K562 (cell line): Measurements from ENCODE around the gene RBPMS2. TPM values are rescaled to one million over a fixed set of nuclear protein-coding genes. Genes with fewer than 3 reads are reported as not detected.

Source experiments
- ATAC-seq: fragments of 200-7000 bp; cut with Tn5 transposase; 3 replicates; pipeline ENCODE4 v1.9.1; 2020; ENCODE audit warnings: moderate library complexity
- BruUV-seq: library from RNA; stranded (reverse); fragments of 400-500 nt; replicated peaks from 2 replicates; lab custom pipeline; 2021; lab: Mats Ljungman, UMichigan
- CTCF ChIA-PET: fragments of 300-600 bp; formaldehyde crosslinking; extraction: SDS; loops from one replicate; lab custom pipeline; 2021; ENCODE audit warnings: low intra/inter-chr PET ratio; lab: Yijun Ruan, JAX
- POLR2A ChIA-PET: fragments of 300-600, 350-650 bp; sonication (Branson Sonifier 250); formaldehyde crosslinking; extraction: SDS; loops from one replicate; lab custom pipeline; 2021; ENCODE audit warnings: antibody characterized with exemption, inconsistent platforms; lab: Yijun Ruan, JAX
- DNase-seq, 4 experiments: peaks; one replicate each; pipeline versions ENCODE4 v3.0.0 to v3.0.0-alpha.2; 2011 to 2018; ENCODE audit warnings: low spot score in 3 of 4, mixed read lengths in 3 of 4; ENCODE audit errors: extremely low read depth in 1 of 4
- FAIRE-seq: peaks from 2 replicates; lab custom pipeline; 2011; peaks lifted over from hg19 to GRCh38; lab: Jason Lieb, UNC
- H2AFZ ChIP-seq: 2 replicates; pipeline ENCODE4 v1.6.0; 2011; ENCODE audit warnings: low read depth, low read length, control low read depth, inconsistent platforms
- H3K27ac ChIP-seq: fragments of 200-600 bp; 3 replicates; pipeline ENCODE4 v1.8.0; 2011; ENCODE audit warnings: low read depth, mild to moderate bottlenecking, control low read depth, inconsistent platforms, low read length, moderate library complexity, mixed read lengths; ENCODE audit errors: extremely low read depth
- H3K27me3 ChIP-seq, 2 experiments: fragments of 300-600 bp in 1 of 2; 2 replicates in 1 of 2; 3 replicates in 1 of 2; pipeline versions ENCODE4 v1.6.0 to v1.8.0; 2011; ENCODE audit warnings: inconsistent platforms in 2 of 2, low read length in 2 of 2, mild to moderate bottlenecking in 1 of 2, mixed read lengths in 1 of 2, moderate library complexity in 1 of 2; ENCODE audit not compliant: control insufficient read depth in 2 of 2, insufficient read depth in 2 of 2
- H3K36me3 ChIP-seq: fragments of 300-600 bp; 3 replicates; pipeline ENCODE4 v1.8.0; 2011; ENCODE audit warnings: mild to moderate bottlenecking, low read length, inconsistent platforms; ENCODE audit not compliant: control insufficient read depth, insufficient read depth
- H3K4me1 ChIP-seq, 2 experiments: fragments of 200-600 bp in 1 of 2; replicated peaks in 1 of 2; 2 replicates in 1 of 2; 3 replicates in 1 of 2; pipeline versions ENCODE4 v1.5.1 to v1.8.0; 2011; ENCODE audit warnings: inconsistent platforms in 2 of 2, low read length in 2 of 2, mild to moderate bottlenecking in 1 of 2, mixed read lengths in 1 of 2, moderate library complexity in 1 of 2; ENCODE audit not compliant: control insufficient read depth in 2 of 2, insufficient read depth in 2 of 2
- H3K4me2 ChIP-seq: 2 replicates; pipeline ENCODE4 v1.6.1; 2011; ENCODE audit warnings: low read length, control low read depth, inconsistent platforms, mixed read lengths; ENCODE audit not compliant: insufficient read depth
- H3K4me3 ChIP-seq: fragments of 200-600 bp; sonication (generic), shearing (Covaris generic); 2 replicates; pipeline ENCODE4 v1.5.1; 2016; ENCODE audit warnings: control low read depth, inconsistent platforms
- H3K79me2 ChIP-seq: fragments of 200-600 bp; 3 replicates; pipeline ENCODE4 v1.8.0; 2011; ENCODE audit warnings: low read length, inconsistent platforms; ENCODE audit not compliant: control insufficient read depth, insufficient read depth
- H3K9ac ChIP-seq, 2 experiments: 2 replicates each; pipeline versions ENCODE4 v1.6.0 to v1.6.1; 2011; ENCODE audit warnings: low read depth in 2 of 2, low read length in 2 of 2, control low read depth in 1 of 2, inconsistent platforms in 1 of 2, mild to moderate bottlenecking in 1 of 2, mixed read lengths in 1 of 2; ENCODE audit not compliant: insufficient read depth in 1 of 2
- H3K9me1 ChIP-seq: one replicate; pipeline ENCODE4 v1.6.0; 2011; ENCODE audit warnings: inconsistent platforms, mild to moderate bottlenecking, low read length, moderate library complexity; ENCODE audit not compliant: control insufficient read depth, insufficient read depth
- H3K9me3 ChIP-seq: replicated peaks from 2 replicates; pipeline ENCODE4 v1.5.1; 2011; ENCODE audit warnings: low read depth, low read length, inconsistent platforms; ENCODE audit not compliant: control insufficient read depth, insufficient read depth
- H4K20me1 ChIP-seq: replicated peaks from 2 replicates; pipeline ENCODE4 v1.6.1; 2011; ENCODE audit warnings: low read length, inconsistent platforms, mixed read lengths; ENCODE audit not compliant: control insufficient read depth, insufficient read depth
- CCAR2 ChIP-seq: fragments of 200-400 bp; formaldehyde crosslinking; IDR thresholded peaks from 2 replicates; pipeline ENCODE4 v1.6.1; 2017; ENCODE audit warnings: mild to moderate bottlenecking, low read depth, low read length
- CGGBP1 ChIP-seq: fragments of 250-450 bp; sonication (Bioruptor Pico); IDR thresholded peaks from 2 replicates; pipeline ENCODE4 v1.9.0; 2021; ENCODE audit warnings: mild to moderate bottlenecking
- CHD4 ChIP-seq: fragments of 200-600 bp; sonication (generic); IDR thresholded peaks from 3 replicates; pipeline ENCODE4 v1.6.1; 2012; ENCODE audit warnings: low read depth, mild to moderate bottlenecking, mixed read lengths, low read length, inconsistent platforms; ENCODE audit not compliant: insufficient read depth, insufficient replicate concordance, poor library complexity, severe bottlenecking
- CREBBP ChIP-seq: IDR thresholded peaks from one replicate; pipeline ENCODE4 v1.6.1; 2012; ENCODE audit warnings: low read depth, mild to moderate bottlenecking, control low read depth, inconsistent platforms, low read length
- HMG20B ChIP-seq: fragments of 250-450 bp; sonication (Bioruptor Pico); IDR thresholded peaks from 2 replicates; pipeline ENCODE4 v1.5.0; 2021; ENCODE audit warnings: mild to moderate bottlenecking
- KAT8 ChIP-seq: fragments of 450-650 bp; IDR thresholded peaks from 2 replicates; pipeline ENCODE4 v1.6.1; 2016; ENCODE audit warnings: low read depth, mild to moderate bottlenecking
- MCM3 ChIP-seq: fragments of 450-650 bp; IDR thresholded peaks from 2 replicates; pipeline ENCODE4 v1.6.1; 2016
- PHB ChIP-seq: fragments of 250-450 bp; sonication (Bioruptor Pico); IDR thresholded peaks from 2 replicates; pipeline ENCODE4 v1.5.0; 2021
- RHOXF2B ChIP-seq: fragments of 250-450 bp; sonication (Bioruptor Pico); conservative IDR thresholded peaks from 2 replicates; pipeline ENCODE4 v1.5.1; 2021
- TAF15 ChIP-seq: fragments of 200-400 bp; formaldehyde crosslinking; IDR thresholded peaks from 2 replicates; pipeline ENCODE4 v1.6.1; 2017; ENCODE audit warnings: mild to moderate bottlenecking, low read depth, low read length, moderate library complexity
- ZC3H8 ChIP-seq: fragments of 450-650 bp; IDR thresholded peaks from 2 replicates; pipeline ENCODE4 v1.6.1; 2017
- ZNF197 ChIP-seq: fragments of 200-800 bp; sonication (Bioruptor generic); IDR thresholded peaks from 2 replicates; pipeline ENCODE4 v1.6.1; 2016; ENCODE audit warnings: low read depth, missing genetic modification characterization, missing compliant biosample characterization
- WGBS: fragments of 100-300 bp; shearing (Covaris generic); methylation state at CpG from one replicate; pipeline ENCODE4 v1.1.6; 2016; ENCODE audit warnings: low coverage, mixed read lengths; ENCODE audit not compliant: insufficient coverage; ENCODE audit errors: missing lambda C conversion rate; 5-methylcytosine and 5-hydroxymethylcytosine counted together
- in situ Hi-C: fragments of 300-500 bp; cut with MboI; formaldehyde crosslinking; loops from 4 replicates; pipeline ENCODE4 v1.15.0; 2018; ENCODE audit warnings: inconsistent platforms, mixed read lengths
- intact Hi-C: fragments of 100-400 bp; cut with micrococcal nuclease; formaldehyde crosslinking; loops from 2 replicates; pipeline ENCODE4 v1.14.2; 2022
- polyA plus RNA-seq, 8 experiments: library from polyadenylated mRNA; depleted of rRNA in 4 of 8; stranded (reverse) in 5 of 8; unstranded in 3 of 8; fragments of >200 nt; fragmentation: Nextera tagmentation in 2 of 8; fragmentation: Illumina TruSeq in 1 of 8; extraction: Ambion mirVana in 2 of 8; extraction: Trizol in 1 of 8; gene quantifications; 2 replicates each; pipeline versions ENCODE4 v1.2.1 to v1.2.3, GENCODE V29; 2011 to 2014; ENCODE audit warnings: inconsistent platforms in 1 of 8, missing spikeins in 1 of 8
- total RNA-seq, 7 experiments: library from RNA; depleted of rRNA in 6 of 7; stranded (reverse); fragments of >200 nt in 6 of 7; fragmentation: Illumina TruSeq in 2 of 7; extraction: Trizol in 2 of 7; gene quantifications; 2 replicates each; pipeline versions ENCODE4 v1.2.1 to v1.2.3, GENCODE V29; 2011 to 2021; ENCODE audit warnings: low replicate concordance in 1 of 7

The RBPMS2 gene
- total and polyA plus RNA-seq, 9 of the 15 experiments (the other 6 are each of a cell fraction or from before 2014, with no cell fraction given): 0.11 to 2.6 (median 0.37) TPM; not detected in 1

- DNase-seq (no peak), FAIRE-seq (no peak)
- Histone ChIP-seq H3K27ac (no peak overlapping the region), H4K20me1 (peaks cover 10% of the 10 kb centered on the region), H2AFZ (no peak overlapping the region), H3K9me3 (no peaks in the 10 kb centered on the region), H3K4me3 (no peak overlapping the region)
- WGBS: 19% methylated on average over 5 of the region's 5 CpGs
- POLR2A ChIA-PET: interaction anchor here (0.7 to 1.4 kb wide), 3 partner anchors 34 to 103 kb away, joined by 3 to 5 read pairs (median 3); no protein-coding TSS in a partner anchor
- TF ChIP-seq ZNF197 (CRISPR knock-in tag) (no peak), CCAR2 (no peak), CGGBP1 (no peak), HMG20B (CRISPR knock-in tag) (no peak), MCM3 (no peak), TAF15 (no peak), RHOXF2B (CRISPR knock-in tag) (no peak), PHB (CRISPR knock-in tag) (no peak), CHD4 (no peak), CREBBP (no peak), KAT8 (no peak), ZC3H8 (no peak)
- TF ChIP-seq, all 486 proteins: peak for 0
- no peaks in the 10 kb centered on the region for H3K9me1 ChIP-seq
- H3K4me1 ChIP-seq: no peaks in the 10 kb centered on the region; a peak in 2 of 5 replicates
- no peaks in the 10 kb centered on the region for H3K36me3 ChIP-seq
- ATAC-seq: no peak
- CTCF ChIA-PET: interaction anchor here (1.0 to 5.6 kb wide), 6 partner anchors 44 to 655 kb away, joined by 3 to 92 read pairs (median 8); no protein-coding TSS in a partner anchor
- H3K9ac ChIP-seq: no peak overlapping the region
- in situ Hi-C loops (loop anchor here (5.0 to 10.0 kb wide), 3 partner anchors 82 to 305 kb away; no protein-coding TSS in a partner anchor), intact Hi-C loops (loop anchor here (2.0 kb wide), 1 partner anchor 81 kb away; no protein-coding TSS in a partner anchor)
- peaks cover 7 to 16% of the 10 kb centered on the region in 2 experiments; a peak in 3 of 5 replicates for H3K27me3 ChIP-seq
- BruUV-seq: no TSS peak
- H3K4me2 ChIP-seq: no peak overlapping the region
- no peaks in the 10 kb centered on the region for H3K79me2 ChIP-seq
These were observed 45.2 kb downstream of the RBPMS2 start for GRCh38 chr15:64730151-64730550.
